WTC11 (cell line): ENCODE measurements around the gene C1D.
"Not testable (repeated sequence)": the region's sequence is repeated elsewhere in the genome, so short reads cannot be mapped to it uniquely, and the experiment has no call there.

Source experiments
- ATF2 ChIP-seq: sonication (generic); formaldehyde crosslinking; IDR thresholded peaks from 2 replicates; pipeline ENCODE4 v1.8.1; 2022; ENCODE audit warnings: low read depth, missing genetic modification reagents, borderline replicate concordance
- CREB1 ChIP-seq: sonication (generic); formaldehyde crosslinking; IDR thresholded peaks from 2 replicates; pipeline ENCODE4 v1.8.0; 2023; ENCODE audit warnings: mild to moderate bottlenecking, missing genetic modification reagents
- CTCF ChIP-seq: fragments of 200-600 bp; IDR thresholded peaks from 2 replicates; pipeline ENCODE4 v1.8.0; 2022; ENCODE audit warnings: antibody characterized with exemption
- FOXJ3 ChIP-seq: sonication (generic); formaldehyde crosslinking; IDR thresholded peaks from 2 replicates; pipeline ENCODE4 v1.9.0; 2021; ENCODE audit warnings: missing genetic modification reagents, mild to moderate bottlenecking, borderline replicate concordance
- IRF1 ChIP-seq: sonication (generic); formaldehyde crosslinking; IDR thresholded peaks from 2 replicates; pipeline ENCODE4 v1.8.0; 2023; ENCODE audit warnings: missing genetic modification reagents
- IRF2 ChIP-seq: sonication (generic); formaldehyde crosslinking; IDR thresholded peaks from 2 replicates; pipeline ENCODE4 v1.8.0; 2022; ENCODE audit warnings: low read depth, missing genetic modification reagents, borderline replicate concordance
- JAZF1 ChIP-seq: fragments of 250-450 bp; sonication (Bioruptor Pico); IDR thresholded peaks from 2 replicates; pipeline ENCODE4 v1.9.0; 2021; ENCODE audit warnings: moderate library complexity, mild to moderate bottlenecking, inconsistent platforms
- JUN ChIP-seq: sonication (generic); formaldehyde crosslinking; IDR thresholded peaks from 2 replicates; pipeline ENCODE4 v1.8.0; 2023; ENCODE audit warnings: mild to moderate bottlenecking, missing genetic modification reagents
- NFE2L1 ChIP-seq: sonication (generic); formaldehyde crosslinking; IDR thresholded peaks from 2 replicates; pipeline ENCODE4 v1.8.1; 2023; ENCODE audit warnings: missing genetic modification reagents
- NFYB ChIP-seq: sonication (generic); formaldehyde crosslinking; conservative IDR thresholded peaks from 2 replicates; pipeline ENCODE4 v1.8.0; 2022; ENCODE audit warnings: low read depth, missing genetic modification reagents
- USF1 ChIP-seq: sonication (generic); formaldehyde crosslinking; IDR thresholded peaks from 2 replicates; pipeline ENCODE4 v1.8.0; 2022; ENCODE audit warnings: mild to moderate bottlenecking, missing genetic modification reagents

- not testable (repeated sequence) for TF ChIP-seq IRF2 (CRISPR knock-in tag); USF1; CTCF; NFE2L1; FOXJ3; CREB1 (CRISPR knock-in tag); JUN (CRISPR knock-in tag); JAZF1 (CRISPR knock-in tag); ATF2; NFYB (CRISPR knock-in tag); IRF1 (CRISPR knock-in tag)
Measured at GRCh38 chr2:68063797-68064646, 1.2 kb upstream of the C1D start.
